ENCODE data around the gene TRIM46.

DNA sequence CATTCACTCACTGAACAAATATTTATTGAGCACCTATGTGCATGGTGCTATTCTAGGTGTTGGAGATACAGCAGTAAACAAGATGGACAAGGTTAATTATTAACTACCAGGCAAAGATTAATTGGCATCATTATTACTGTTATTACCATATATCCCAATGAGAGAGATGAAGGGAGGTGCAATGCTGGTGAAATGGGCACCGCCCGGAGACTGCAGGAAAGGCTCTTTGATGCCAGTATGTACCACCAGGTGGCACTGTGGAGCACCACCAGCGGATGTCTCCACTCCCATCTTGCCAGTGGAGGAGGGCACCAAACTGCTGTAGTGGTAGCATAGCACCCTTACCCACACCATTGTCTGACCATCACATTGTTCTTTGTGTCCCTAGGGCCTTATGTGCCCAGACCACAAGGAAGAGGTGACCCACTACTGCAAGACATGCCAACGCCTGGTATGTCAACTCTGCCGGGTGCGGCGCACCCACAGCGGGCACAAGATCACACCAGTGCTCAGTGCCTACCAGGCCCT lies 3.0 kb downstream of the TRIM46 start:
- TF ChIP-seq EZH2phosphoT487 (IDR thresholded peaks at IDR 0.05; ENCODE audit: low read length) (no peak), CTCF (IDR thresholded peaks at IDR 0.05; ENCODE audit: low read length) (peak; percentile 100)
